NCI-H446 treated with DMSO at 0.1 percent for 48 hours (cell line): ENCODE measurements around the gene OR5K2.

Experiments
- DNase-seq: peaks from one replicate; lab custom pipeline; 2025; lab: John Stamatoyannopoulos, UW

The OR5K2 gene

GRCh38 chr3:98497381-98497780 is at the start of gene OR5K2:
Gene OR5K2 (plus strand): TSS chr3:98497681. CDS start chr3:98497681, 0 bp downstream.
- no peak for DNase-seq

DNA sequence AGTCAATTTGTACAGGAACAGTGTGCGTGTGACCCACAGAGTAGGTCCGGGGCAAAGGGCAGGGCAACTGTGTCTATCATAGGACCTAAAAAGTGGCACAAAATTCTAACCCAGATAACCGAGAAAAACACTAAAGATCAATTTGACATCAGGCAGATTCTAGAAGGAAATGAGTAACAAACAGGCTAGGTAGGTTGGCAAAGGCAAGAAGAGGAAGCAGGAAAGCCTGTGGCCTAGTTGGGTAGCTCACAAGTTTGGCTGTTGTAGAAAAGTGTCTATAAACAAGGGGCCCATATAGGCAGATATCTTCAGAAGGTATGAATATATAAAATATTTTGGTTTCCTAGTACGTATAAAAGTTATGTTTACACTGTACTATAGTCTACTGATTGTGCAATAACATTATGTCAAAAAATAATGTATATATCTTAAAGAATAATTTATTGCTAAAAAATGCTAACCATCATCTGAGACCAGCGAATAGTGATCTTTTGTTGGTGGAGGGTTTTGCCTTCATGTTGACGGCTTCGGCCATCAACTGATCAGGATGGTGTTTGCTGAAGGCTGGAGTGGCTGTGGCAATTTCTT is 47.8 kb upstream of the OR5K2 start:
- DNase-seq = no peak

DNA sequence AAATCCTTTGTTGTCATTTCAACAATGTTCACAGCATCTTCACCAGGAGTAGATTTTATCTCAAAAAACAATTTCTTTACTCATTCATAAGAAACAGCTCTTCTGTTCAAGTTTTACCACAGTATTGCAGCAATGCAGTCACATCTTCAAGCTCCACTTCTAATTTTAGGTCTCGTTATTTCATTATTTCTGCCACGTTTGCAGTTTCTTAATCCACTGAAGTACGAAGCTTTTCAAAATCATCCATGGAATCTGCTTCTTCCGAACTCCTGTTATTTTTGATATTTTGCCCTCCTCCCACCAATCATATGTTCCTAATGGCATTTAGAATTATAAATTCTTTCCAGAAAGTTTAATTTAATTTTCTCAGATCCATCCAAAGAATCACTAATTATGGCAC is 47.1 kb upstream of the OR5K2 start:
- DNase-seq = no peak

DNA sequence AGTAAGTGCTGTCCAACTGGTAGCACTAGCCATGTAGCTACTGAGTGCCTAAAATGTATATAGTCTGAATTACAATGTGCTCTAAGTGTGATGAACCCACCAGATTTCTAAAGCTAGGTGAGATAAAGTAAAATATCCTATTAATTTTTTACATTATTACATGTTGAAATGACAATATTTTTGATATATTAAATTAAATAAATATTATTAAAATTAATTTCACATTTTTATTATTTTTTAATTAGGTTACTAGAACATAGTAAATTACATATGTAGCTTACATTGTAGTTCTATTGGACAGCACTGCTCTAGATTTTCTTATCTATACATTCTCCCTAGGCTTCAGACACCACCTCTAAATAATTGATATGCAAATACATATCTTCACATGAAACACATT is 43.7 kb upstream of the OR5K2 start:
- no peak for DNase-seq

DNA sequence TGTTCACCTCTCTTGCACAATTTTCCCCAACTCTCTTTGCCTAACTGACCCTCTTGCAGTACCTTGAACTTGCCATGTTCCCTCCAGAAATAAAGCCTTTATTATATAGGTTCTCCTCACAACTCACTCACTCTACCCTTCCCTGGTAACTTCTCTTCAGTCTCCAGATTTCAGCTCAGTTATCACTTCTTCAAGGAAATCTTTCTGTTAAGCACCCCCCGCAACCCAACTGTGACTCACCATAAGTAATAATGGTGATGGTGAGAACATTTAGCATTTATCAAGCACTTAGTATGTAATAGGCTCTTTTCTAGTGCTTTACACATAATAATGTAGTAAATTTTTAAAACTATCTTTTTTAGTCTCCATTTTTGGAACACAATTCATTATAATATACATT is 42.6 kb upstream of the OR5K2 start:
- no peak for DNase-seq

GRCh38 chr3:98457543-98457942 is 39.9 kb upstream of the OR5K2 start:
- DNase-seq = no peak

DNA sequence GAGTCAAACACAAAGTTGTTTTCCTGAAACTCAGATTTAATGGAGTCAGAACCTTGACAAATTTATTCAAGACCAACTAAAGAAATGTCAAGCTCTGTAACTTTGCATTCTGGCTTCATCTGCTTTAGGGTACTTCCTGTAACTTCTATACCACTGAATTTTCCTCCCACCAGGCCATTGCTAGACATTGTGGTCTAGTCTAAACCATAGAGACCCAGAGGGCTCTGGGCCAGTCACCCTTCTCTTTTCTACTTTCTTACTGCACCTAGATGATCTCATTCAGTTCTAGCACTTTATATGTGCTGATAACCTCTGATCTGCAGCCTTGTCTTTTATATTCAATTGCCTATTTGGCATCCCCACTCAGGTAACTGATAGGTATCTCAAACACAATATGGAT is 37.3 kb upstream of the OR5K2 start:
- DNase-seq = no peak

DNA sequence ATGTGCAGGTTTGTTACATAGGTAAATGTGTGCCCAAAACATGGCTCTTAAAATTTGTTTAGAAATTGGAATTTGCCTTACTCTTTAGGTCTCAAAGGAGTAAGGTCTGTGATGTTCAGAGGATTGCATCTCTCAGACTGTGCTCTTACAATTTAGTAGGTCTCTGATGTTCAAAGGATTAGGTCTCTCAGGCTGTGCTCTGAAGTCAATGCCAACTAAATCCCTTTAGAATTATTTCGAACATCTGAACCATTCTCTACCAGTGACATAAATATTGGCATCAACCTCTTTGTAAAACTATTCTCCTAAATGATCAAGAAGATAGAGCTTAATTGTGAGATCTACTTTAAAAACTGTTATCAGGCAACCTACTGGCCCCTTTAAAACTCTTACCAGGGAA is 34.6 kb upstream of the OR5K2 start, which contains the start of gene OR5K1:
Gene OR5K1 (plus strand): TSS at position 301 of the 400 bp plus-strand sequence. CDS start 6,376 bp downstream, outside the sequence.
- no peak for DNase-seq

DNA sequence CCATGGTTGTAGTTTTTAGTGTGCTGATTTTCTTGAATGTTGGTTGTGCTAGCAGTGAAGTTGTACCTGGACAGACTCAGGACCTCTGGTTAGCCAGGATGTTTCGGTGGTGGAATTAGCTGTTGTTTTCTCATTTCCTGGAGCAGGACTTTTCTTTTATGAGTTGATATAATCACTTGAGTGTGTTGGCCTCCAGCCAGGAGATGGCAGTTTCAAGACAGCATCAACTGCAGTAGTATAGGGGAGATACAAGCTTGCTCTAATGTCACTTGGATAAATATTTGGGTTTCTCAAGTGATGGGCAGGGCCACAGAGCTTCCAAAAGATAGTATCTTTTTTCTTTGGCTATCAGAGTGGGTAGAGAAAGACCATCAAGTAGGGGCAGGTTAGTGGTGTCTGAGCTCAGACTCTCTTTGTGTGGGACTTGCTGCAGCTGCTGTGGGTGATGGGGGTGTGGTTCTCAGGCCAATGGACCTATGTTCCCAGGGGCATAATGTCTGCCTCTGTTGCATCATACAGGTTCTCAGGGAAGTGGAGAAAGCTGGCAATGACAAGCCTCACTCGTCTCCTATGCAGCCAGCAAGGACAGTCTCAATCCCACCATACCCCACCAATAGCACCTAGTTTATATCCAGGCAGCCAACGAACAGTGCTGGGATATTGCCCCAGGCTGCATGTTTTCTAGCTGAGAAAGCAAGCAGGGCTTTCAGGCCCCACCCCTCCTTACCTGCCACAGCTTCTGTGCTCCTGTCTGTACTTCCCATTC is 14.6 kb upstream of the OR5K2 start:
- no peak for DNase-seq

GRCh38 chr3:98483626-98484025 is 13.9 kb upstream of the OR5K2 start:
- DNase-seq = no peak

- no peak for DNase-seq
These were observed 2.5 kb downstream of the OR5K2 start for GRCh38 chr3:98500019-98500418.

- DNase-seq = no peak
These were observed 3.8 kb downstream of the OR5K2 start for GRCh38 chr3:98501270-98501669.

GRCh38 chr3:98501863-98502576 is 4.5 kb downstream of the OR5K2 start:
- no peak for DNase-seq

GRCh38 chr3:98504539-98504938 is 7.1 kb downstream of the OR5K2 start:
- no peak for DNase-seq

DNA sequence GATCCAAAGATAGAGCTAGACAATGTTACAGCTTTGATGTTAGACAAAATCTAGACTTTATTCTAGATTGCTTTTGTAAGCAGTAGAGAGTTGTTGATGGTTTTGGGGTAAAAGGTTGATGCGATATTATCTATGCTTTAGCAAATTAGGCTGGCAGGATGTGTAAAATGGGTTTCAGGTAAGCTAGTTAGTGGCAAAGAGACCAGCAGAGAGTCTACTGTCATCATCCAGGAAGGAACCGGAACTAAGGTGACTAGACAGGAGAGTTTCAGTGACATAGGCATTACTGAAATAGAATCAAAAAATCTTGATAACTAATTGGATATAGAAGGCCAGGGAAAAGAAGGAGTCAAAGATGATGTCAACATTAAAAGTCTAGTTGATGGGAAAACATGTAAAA is 11.1 kb downstream of the OR5K2 start:
- no peak for DNase-seq

DNA sequence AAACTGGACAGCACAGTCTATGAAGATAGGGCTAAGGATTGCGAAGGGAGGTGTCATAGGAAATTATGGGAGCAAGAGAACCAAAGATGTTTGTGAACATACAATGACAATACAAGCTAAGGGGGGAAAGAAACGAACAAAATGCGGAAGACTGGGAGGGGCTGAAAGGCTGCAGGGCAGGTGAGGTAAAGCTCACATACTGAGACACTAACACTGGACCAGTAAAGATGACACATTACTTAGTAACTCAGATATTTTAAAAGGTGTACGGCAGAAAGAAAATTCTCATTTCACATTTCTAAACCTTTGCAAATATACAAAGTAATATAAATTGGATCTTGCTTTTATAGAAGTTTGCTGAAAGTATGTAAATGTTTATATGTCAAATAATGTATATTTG is 15.1 kb downstream of the OR5K2 start:
- no peak for DNase-seq

- DNase-seq = no peak
These were observed 15.6 kb downstream of the OR5K2 start for GRCh38 chr3:98513091-98513511.

DNA sequence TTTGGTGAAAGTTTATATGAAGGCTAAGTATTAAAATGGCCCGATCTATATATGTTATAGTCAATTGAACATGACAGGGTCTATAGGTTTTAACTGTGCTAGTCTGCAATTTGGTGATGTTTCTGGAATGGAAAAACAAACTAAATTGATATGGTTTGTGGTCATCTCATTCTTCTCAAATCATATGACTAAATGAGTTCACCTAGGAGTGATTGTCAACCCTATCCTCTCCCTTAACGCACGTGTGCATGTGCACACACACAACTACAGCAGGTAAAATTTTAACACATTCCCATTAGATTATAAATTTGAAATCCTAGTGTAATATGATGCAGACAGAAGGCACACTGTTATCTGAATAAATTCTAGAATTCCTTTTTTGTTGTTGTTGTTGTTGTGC is 16.3 kb downstream of the OR5K2 start:
- DNase-seq = no peak

- DNase-seq = no peak
These were observed 17.5 kb downstream of the OR5K2 start for GRCh38 chr3:98514948-98515347.

GRCh38 chr3:98518816-98519215 is 21.3 kb downstream of the OR5K2 start:
- DNase-seq = no peak

GRCh38 chr3:98519351-98519750 is 21.9 kb downstream of the OR5K2 start:
- no peak for DNase-seq

DNA sequence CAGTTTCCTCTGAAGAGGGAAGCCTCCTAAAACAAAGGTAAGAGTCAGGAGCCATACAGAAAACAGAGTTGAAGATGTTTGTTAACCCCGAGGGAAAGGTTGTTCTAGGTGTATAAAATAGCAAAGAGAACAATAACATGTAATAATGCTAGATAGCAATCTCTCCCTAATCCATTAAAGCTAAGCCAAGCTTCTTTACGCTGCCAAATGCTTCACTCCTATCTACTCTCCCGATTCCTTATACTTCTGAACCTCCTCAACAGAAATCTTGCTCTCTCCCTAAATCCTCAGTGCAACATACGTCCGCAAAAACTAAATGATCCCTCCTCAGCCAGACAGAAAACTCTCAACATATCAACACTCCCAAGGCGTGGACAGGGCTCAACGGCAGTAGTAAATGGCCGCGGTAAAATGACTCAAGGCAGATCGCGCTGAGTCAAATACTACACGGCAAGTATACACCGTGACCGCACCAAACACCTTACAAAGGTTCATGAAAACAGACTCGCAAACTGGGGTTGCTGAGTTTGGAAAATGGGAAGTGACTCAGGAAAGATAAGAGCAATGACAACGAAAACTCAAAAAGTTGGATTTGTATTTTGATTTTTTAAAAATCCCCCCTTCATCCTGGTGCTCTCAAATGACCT is 24.5 kb downstream of the OR5K2 start:
- peak; percentile 8 for DNase-seq
